ENCODE data around the gene CDK9.

DNA sequence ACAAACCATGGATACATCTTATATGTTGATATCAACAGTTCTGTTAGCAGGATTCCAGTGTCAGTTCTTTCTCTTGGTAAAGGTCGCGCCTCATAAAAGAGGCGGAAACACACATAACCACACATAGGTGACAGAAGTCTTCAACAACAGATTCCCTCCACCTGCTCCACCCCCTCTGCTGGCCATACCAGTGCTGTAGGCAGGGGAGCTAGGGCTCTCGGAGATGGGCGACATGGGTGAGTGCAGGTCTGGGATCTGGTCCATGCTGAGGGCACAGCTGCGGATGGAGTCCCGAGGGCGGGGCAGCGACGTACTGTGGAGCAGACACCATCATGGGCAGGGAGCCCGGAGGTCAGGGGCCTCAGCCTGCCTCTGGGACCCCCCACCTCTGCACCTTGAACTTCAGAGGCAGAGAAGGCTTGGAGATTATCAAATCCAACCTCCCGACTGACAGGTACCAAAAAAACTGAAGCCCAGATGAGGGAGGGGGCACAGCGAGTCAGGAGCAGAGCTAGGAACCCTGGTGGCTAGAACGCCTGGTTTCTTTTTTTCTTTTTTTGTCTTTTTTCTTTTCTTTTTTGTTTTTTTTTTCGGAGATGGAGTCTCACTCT is 38.8 kb upstream of the CDK9 start:
- no peak for TF ChIP-seq POLR2AphosphoS5 (IDR thresholded peaks at IDR 0.05; ENCODE audit: low read depth, low read length)
- no peak for TF ChIP-seq SIN3A (IDR thresholded peaks at IDR 0.05; ENCODE audit: borderline replicate concordance, insufficient read depth, low read length)
- TF ChIP-seq REST (IDR thresholded peaks at IDR 0.05; ENCODE audit: insufficient read depth in 1 of 2, low read depth in 2 of 2, low read length in 2 of 2) = no peak
- no peak for TF ChIP-seq TAF1 (IDR thresholded peaks at IDR 0.05; ENCODE audit: borderline replicate concordance, insufficient read depth, low read length)

All from PFSK-1 (cell line).